CD4-positive, alpha-beta memory T cell (primary cell): ENCODE measurements around the gene EEF1B2. TPM values are rescaled to one million over a fixed set of nuclear protein-coding genes. Genes with fewer than 3 reads are reported as not detected.
"Not testable (repeated sequence)": the region's sequence is repeated elsewhere in the genome, so short reads cannot be mapped to it uniquely, and the experiment has no call there.

Source experiments
- CTCF ChIA-PET: fragments of 350-600 bp; sonication (Branson Sonifier 250); formaldehyde crosslinking; loops from one replicate; lab custom pipeline; 2021; ENCODE audit warnings: inconsistent platforms; ENCODE audit not compliant: partially characterized antibody; lab: Charles Lee
- POLR2A ChIA-PET: fragments of 350-600 bp; sonication (Branson Sonifier 250); formaldehyde crosslinking; loops from one replicate; lab custom pipeline; 2021; ENCODE audit not compliant: partially characterized antibody; lab: Charles Lee
- DNase-seq, 5 donors: peaks; one replicate each; pipeline versions ENCODE4 v3.0.0 to v3.0.0-alpha.2; 2020 to 2022; ENCODE audit warnings: mixed read lengths in 1 of 5
- H3K27ac ChIP-seq: one replicate; pipeline ENCODE4 v1.7.0; 2013; ENCODE audit warnings: low read depth, low read length
- H3K27me3 ChIP-seq: 2 replicates; pipeline ENCODE4 v1.7.0; 2013; ENCODE audit warnings: mild to moderate bottlenecking, low read length, moderate library complexity; ENCODE audit not compliant: insufficient read depth
- H3K36me3 ChIP-seq: 2 replicates; pipeline ENCODE4 v1.7.0; 2013; ENCODE audit warnings: mild to moderate bottlenecking, low read length, moderate library complexity; ENCODE audit not compliant: insufficient read depth
- H3K4me1 ChIP-seq: 2 replicates; pipeline ENCODE4 v1.7.0; 2013; ENCODE audit warnings: mild to moderate bottlenecking, low read length, moderate library complexity; ENCODE audit not compliant: insufficient read depth
- H3K4me3 ChIP-seq, 2 donors: one replicate each; pipeline ENCODE4 v1.7.0; 2013; ENCODE audit warnings: low read length in 2 of 2, mild to moderate bottlenecking in 1 of 2
- H3K9me3 ChIP-seq, 2 donors: one replicate each; pipeline ENCODE4 v1.7.0; 2013; ENCODE audit warnings: low read length in 2 of 2, control low read depth in 1 of 2; ENCODE audit not compliant: control insufficient read depth in 1 of 2
- H3K27ac Mint-ChIP-seq, 7 donors: one replicate each; pipeline ENCODE4 v1.8.0; 2020 to 2021; ENCODE audit warnings: mixed read lengths in 7 of 7, mild to moderate bottlenecking in 6 of 7, inconsistent platforms in 3 of 7, moderate library complexity in 3 of 7
- H3K27me3 Mint-ChIP-seq, 2 donors: one replicate each; pipeline ENCODE4 v1.8.0; 2020 to 2021; ENCODE audit warnings: mixed read lengths in 2 of 2
- H3K36me3 Mint-ChIP-seq, 2 donors: one replicate each; pipeline ENCODE4 v1.8.0; 2020 to 2021; ENCODE audit warnings: mixed read lengths in 2 of 2, inconsistent platforms in 1 of 2, mild to moderate bottlenecking in 1 of 2
- H3K4me1 Mint-ChIP-seq, 4 donors: one replicate each; pipeline ENCODE4 v1.8.0; 2020 to 2021; ENCODE audit warnings: mixed read lengths in 4 of 4, mild to moderate bottlenecking in 1 of 4
- H3K4me3 Mint-ChIP-seq, 8 donors: one replicate each; pipeline ENCODE4 v1.8.0; 2020 to 2021; ENCODE audit warnings: mixed read lengths in 8 of 8, mild to moderate bottlenecking in 7 of 8, moderate library complexity in 6 of 8, inconsistent platforms in 3 of 8
- H3K9me3 Mint-ChIP-seq, 8 donors: one replicate each; pipeline ENCODE4 v1.8.0; 2020 to 2021; ENCODE audit warnings: mixed read lengths in 8 of 8, mild to moderate bottlenecking in 5 of 8, inconsistent platforms in 3 of 8, moderate library complexity in 1 of 8
- intact Hi-C: fragments of 100-400 bp; cut with micrococcal nuclease; formaldehyde crosslinking; loops from one replicate; pipeline ENCODE4 v1.15.1; 2023
- polyA plus RNA-seq, 2 donors: library from polyadenylated mRNA; unstranded; fragments of 300-500 nt; fragmentation: Illumina TruSeq; gene quantifications; one replicate each; pipeline ENCODE4 v1.2.3, GENCODE V29; 2021
- total RNA-seq, 2 experiments: library from RNA; stranded (reverse); gene quantifications; one replicate each; pipeline ENCODE4 v1.2.3, GENCODE V29; 2021

The EEF1B2 gene
- total and polyA plus RNA-seq, 4 experiments from 2014 or later, result 784 to 1,026 (median 981) TPM

DNA sequence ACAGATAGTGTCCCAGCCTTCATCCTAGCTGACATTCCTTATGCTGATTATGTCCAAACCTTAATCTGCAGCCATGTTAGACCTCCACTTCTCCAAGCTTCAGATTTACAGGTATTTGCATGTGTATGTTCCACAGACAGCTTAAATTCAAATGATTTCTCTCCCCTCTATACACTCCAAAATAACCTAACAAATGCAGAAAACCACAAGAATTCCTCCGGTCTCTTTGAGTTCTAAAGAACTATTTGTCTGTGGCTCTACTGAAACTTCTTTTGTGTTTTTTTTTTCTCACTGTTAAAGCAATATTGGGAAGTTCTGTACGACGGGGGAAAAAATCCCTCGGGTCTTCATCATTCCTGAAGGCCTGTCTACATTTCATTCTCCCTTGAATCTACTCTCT, 9.1 kb upstream of the EEF1B2 start:
- Histone ChIP-seq H3K4me3 (no peak overlapping the region), H3K36me3 (peaks cover 34% of the 10 kb centered on the region), H3K27me3 (no peaks in the 10 kb centered on the region), H3K4me1 (peaks cover 8% of the 10 kb centered on the region), H3K9me3 (no peaks in the 10 kb centered on the region), H3K27ac (no peak overlapping the region)
- Mint-ChIP-seq H3K27ac (peak overlapping the region in 2 of 7 donors; percentile 53 to 72), H3K9me3 (no peaks in the 10 kb centered on the region), H3K4me1 (peaks cover 9 to 24% (median 18%) of the 10 kb centered on the region in 4 donors), H3K36me3 (peaks cover 36 to 56% of the 10 kb centered on the region in 2 donors), H3K27me3 (no peaks in the 10 kb centered on the region), H3K4me3 (no peak overlapping the region)
- POLR2A ChIA-PET, result no interaction called here
- intact Hi-C loops, result no loop called here
- DNase-seq, result no peak
- CTCF ChIA-PET, result no interaction called here

DNA sequence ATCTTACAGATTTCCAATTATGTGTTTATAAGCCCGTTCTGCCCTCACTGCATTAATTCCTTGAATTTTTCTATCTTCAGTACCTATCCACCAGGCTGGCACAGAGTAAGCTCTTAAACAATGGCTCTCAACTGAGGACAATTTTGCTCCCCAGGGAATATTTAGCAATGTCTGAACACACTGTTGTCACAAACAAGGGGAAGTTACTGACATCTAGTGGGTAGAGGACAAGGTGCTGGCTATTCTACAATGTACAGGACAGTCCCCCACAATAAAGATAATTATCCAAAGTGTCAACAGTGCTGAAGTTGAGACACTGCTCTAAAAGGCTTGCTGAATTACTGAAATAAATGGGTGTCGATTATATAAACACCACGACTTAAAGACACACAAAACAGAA, 5.5 kb upstream of the EEF1B2 start:
- intact Hi-C loops, result no loop called here
- Histone ChIP-seq H3K36me3 (peaks cover 15% of the 10 kb centered on the region), H3K4me1 (peaks cover 34% of the 10 kb centered on the region), H3K4me3 (no peak overlapping the region), H3K27ac (no peak overlapping the region), H3K9me3 (no peaks in the 10 kb centered on the region), H3K27me3 (no peaks in the 10 kb centered on the region)
- Mint-ChIP-seq H3K36me3 (peaks cover 18 to 38% of the 10 kb centered on the region in 2 donors), H3K27ac (peak overlapping the region in 1 of 7 donors; percentile 1), H3K4me3 (no peak overlapping the region), H3K27me3 (no peaks in the 10 kb centered on the region), H3K9me3 (peaks cover 0 to 2% (median 0%) of the 10 kb centered on the region in 8 donors), H3K4me1 (peaks cover 23 to 51% (median 37%) of the 10 kb centered on the region in 4 donors)
- no peak for DNase-seq
- CTCF ChIA-PET, result interaction anchor here (1.2 kb wide), 1 partner anchor 11 kb away, joined by 4 read pairs; no protein-coding TSS in a partner anchor
- POLR2A ChIA-PET, result no interaction called here

DNA sequence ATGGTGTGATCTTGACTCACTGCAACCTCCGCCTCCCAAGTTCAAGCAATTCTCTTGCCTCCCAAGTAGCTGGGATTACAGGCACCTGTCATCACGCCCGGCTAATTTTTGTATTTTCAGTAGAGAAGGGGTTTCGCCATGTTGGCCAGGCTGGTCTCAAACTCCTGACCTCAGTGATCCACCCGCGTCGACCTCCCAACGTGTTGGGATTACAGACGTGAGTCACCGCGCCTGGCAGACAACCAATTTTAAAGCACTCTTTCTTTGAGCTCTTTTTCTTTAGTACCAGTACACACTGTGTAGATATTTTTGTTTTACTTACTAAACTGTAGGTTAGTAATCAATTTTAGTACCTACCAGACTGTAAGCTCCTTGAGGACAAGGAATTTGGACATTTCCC, 2.7 kb upstream of the EEF1B2 start:
- not testable (repeated sequence) for H3K9me3 Mint-ChIP-seq, H3K27ac ChIP-seq, H3K9me3 ChIP-seq, H3K36me3 ChIP-seq, H3K27me3 ChIP-seq, H3K27me3 Mint-ChIP-seq, H3K4me3 ChIP-seq, DNase-seq
- H3K36me3 Mint-ChIP-seq, result peaks cover 6 to 41% of the 10 kb centered on the region in 2 donors
- H3K4me3 Mint-ChIP-seq, result peak overlapping the region in 6 of 8 donors; percentile 16 to 99 (median 50)
- POLR2A ChIA-PET, result interaction anchor here (0.8 to 1.4 kb wide), 2 partner anchors 30 to 71 kb away, joined by 3 to 4 read pairs; partner anchors contain the start of gene INO80D
- peaks cover 33 to 66% (median 45%) of the 10 kb centered on the region in 4 donors for H3K4me1 Mint-ChIP-seq
- CTCF ChIA-PET, result interaction anchor here (1.0 kb wide), 1 partner anchor 25 kb away, joined by 3 read pairs; no protein-coding TSS in a partner anchor
- intact Hi-C loops, result loop anchor here (5.0 kb wide), 2 partner anchors 1010 to 1555 kb away; partner anchors contain the start of genes CCNYL1 and KLF7
- peaks cover 52% of the 10 kb centered on the region for H3K4me1 ChIP-seq
- peak overlapping the region in 2 of 7 donors; percentile 9 to 59 for H3K27ac Mint-ChIP-seq

DNA sequence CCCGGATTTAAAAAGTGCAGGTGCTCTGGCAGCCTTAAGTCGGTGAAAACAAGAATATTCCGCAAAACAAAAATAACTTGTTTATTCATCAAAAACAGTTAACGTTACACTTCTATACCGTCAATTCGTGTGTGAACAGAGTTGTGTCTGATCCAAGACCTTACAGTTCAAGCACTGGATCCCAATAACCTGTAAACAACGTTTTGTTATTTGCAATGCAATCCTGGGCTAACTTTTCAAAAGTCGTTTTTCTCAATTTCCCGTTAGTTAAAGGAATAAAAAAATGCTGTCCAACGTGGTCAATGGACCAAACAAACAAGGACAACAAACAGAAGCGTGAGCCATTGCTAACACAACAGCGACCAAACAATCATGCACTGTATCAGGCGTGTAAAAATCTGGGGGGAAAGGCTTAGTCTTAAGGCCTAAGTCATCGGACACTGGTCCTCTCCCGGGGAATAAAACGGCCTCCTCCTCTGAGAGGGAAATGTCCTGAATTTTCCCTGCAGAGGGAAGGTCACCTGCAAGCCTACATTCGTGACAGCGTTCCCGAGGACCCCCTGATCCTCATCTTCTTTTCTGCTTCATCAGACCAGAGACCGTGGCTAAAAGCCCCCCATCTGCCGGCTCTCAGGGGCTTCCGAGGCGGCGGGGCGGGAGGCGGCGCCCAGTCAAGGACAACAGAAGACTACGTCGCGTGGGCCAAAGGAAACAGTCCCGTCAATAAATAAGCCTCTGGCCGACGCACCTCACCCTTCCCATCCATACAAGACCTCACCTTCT, 941 bp upstream of the EEF1B2 start:
- POLR2A ChIA-PET, result interaction anchor here (1.1 to 2.1 kb wide), 4 partner anchors 19 to 1467 kb away, joined by 3 to 29 read pairs (median 4); partner anchors contain the start of genes INO80D and METTL21A
- H3K36me3 Mint-ChIP-seq, result peaks cover 21 to 58% of the 10 kb centered on the region in 2 donors
- CTCF ChIA-PET, result interaction anchor here (3.6 kb wide), 1 partner anchor 72 kb away, joined by 19 read pairs; the partner anchor contains the start of gene INO80D

DNA sequence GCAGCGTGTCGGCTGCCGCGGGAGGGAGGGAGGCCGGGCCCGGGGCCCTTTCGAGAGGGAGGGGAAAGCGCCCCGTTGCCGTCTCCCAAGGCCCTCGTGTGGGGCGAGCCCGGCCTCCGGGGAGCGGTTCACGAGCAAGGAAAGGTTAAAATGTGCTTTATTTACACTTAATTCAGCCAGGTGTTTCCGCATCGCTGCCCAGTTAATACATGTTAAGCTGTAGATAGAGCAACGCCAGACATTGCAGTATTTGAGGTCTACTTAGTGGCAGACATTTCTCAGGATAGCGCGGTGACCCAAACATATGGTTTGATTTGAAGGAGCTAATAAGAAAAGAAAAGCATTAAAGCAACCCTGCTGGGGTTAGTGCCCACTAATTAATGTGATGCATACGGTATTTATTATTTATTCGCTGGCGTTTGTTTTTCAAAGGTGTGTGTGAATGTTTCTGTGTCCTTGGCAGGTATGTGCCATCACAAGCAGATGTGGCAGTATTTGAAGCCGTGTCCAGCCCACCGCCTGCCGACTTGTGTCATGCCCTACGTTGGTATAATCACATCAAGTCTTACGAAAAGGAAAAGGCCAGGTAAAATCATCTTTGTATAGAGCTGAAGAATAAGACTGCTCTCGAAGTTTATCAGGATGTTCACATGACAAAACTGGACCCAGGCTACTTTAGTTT, 571 bp downstream of the EEF1B2 start:
- H3K4me3 ChIP-seq, result peak overlapping the region; percentile 69 to 78
- peaks cover 25 to 58% of the 10 kb centered on the region in 2 donors for H3K36me3 Mint-ChIP-seq
- H3K4me1 Mint-ChIP-seq, result peaks cover 38 to 70% (median 56%) of the 10 kb centered on the region in 4 donors
- peak overlapping the region; percentile 92 to 100 (median 99) for H3K27ac Mint-ChIP-seq
- peaks cover 47% of the 10 kb centered on the region for H3K4me1 ChIP-seq
- peaks cover 15% of the 10 kb centered on the region for H3K36me3 ChIP-seq
- peak overlapping the region; percentile 97 to 100 (median 100) for H3K4me3 Mint-ChIP-seq
- peak overlapping the region; percentile 94 for H3K27ac ChIP-seq
- H3K9me3 ChIP-seq, result no peaks in the 10 kb centered on the region
- intact Hi-C loops, result loop anchor here (5.0 to 10.0 kb wide), 3 partner anchors 285 to 1317 kb away; partner anchors contain the start of gene ADAM23
- ChIA-PET CTCF (interaction anchor here (0.5 to 3.6 kb wide), 4 partner anchors 24 to 114 kb away, joined by 3 to 19 read pairs (median 4); partner anchors contain the start of genes INO80D and ZDBF2), POLR2A (interaction anchor here (1.2 to 2.1 kb wide), 7 partner anchors 20 to 1465 kb away, joined by 3 to 29 read pairs (median 3); partner anchors contain the start of genes INO80D, METTL21A and ZDBF2)
- no peak for DNase-seq
- H3K27me3 Mint-ChIP-seq, result no peaks in the 10 kb centered on the region
- H3K9me3 Mint-ChIP-seq, result peaks cover 0 to 4% (median 0%) of the 10 kb centered on the region in 8 donors
- H3K27me3 ChIP-seq, result no peaks in the 10 kb centered on the region

More for the DNA sequence above, 941 bp upstream of the EEF1B2 start:
- Mint-ChIP-seq H3K9me3 (peaks cover 0 to 4% (median 0%) of the 10 kb centered on the region in 8 donors), H3K4me3 (peak overlapping the region; percentile 97 to 100 (median 100)), H3K27ac (peak overlapping the region; percentile 98 to 100 (median 99)), H3K27me3 (no peaks in the 10 kb centered on the region), H3K4me1 (peaks cover 40 to 78% (median 59%) of the 10 kb centered on the region in 4 donors)
- peaks cover 54% of the 10 kb centered on the region for H3K4me1 ChIP-seq
- H3K9me3 ChIP-seq, result no peaks in the 10 kb centered on the region
- intact Hi-C loops, result loop anchor here (1.0 to 5.0 kb wide), 7 partner anchors 72 to 1554 kb away; partner anchors contain the start of genes CCNYL1, CREB1, FASTKD2 and INO80D
- H3K27me3 ChIP-seq, result no peaks in the 10 kb centered on the region
- peak overlapping the region; percentile 94 for H3K27ac ChIP-seq
- peaks cover 15% of the 10 kb centered on the region for H3K36me3 ChIP-seq
- H3K4me3 ChIP-seq, result peak overlapping the region; percentile 69 to 78
- no peak for DNase-seq

DNA sequence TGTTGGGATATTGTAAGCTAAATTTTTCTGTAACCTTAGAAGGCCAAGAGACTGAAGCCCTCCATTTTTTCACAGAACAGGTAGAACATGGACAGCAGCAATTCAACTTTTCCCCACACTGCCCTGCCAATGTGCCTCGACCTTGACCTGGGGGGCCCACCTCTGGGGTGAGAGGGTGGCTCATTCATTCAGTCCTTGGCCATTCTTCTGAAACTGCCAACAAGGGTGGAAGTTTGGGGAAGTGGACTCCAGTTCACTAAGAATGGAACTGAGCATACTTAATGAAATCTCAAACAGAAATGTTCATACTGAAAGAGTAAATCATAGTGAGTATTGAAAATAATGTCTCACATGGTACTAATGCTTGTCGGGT, 1.1 kb downstream of the EEF1B2 start:
- CTCF ChIA-PET, result interaction anchor here (0.5 to 3.6 kb wide), 6 partner anchors 25 to 398 kb away, joined by 3 to 19 read pairs (median 4); partner anchors contain the start of genes INO80D and ZDBF2
- Histone ChIP-seq H3K9me3 (no peaks in the 10 kb centered on the region), H3K27ac (peak overlapping the region; percentile 94), H3K27me3 (no peaks in the 10 kb centered on the region), H3K4me3 (peak overlapping the region; percentile 69 to 78), H3K4me1 (peaks cover 47% of the 10 kb centered on the region), H3K36me3 (peaks cover 15% of the 10 kb centered on the region)
- H3K27ac Mint-ChIP-seq, result peak overlapping the region; percentile 92 to 100 (median 99)
- POLR2A ChIA-PET, result interaction anchor here (1.2 to 2.1 kb wide), 5 partner anchors 73 to 398 kb away, joined by 3 to 29 read pairs (median 7); partner anchors contain the start of genes INO80D and ZDBF2
- H3K27me3 Mint-ChIP-seq, result no peaks in the 10 kb centered on the region
- intact Hi-C loops, result loop anchor here (5.0 to 10.0 kb wide), 3 partner anchors 284 to 1317 kb away; partner anchors contain the start of gene ADAM23
- no peak for DNase-seq
- H3K4me3 Mint-ChIP-seq, result peak overlapping the region; percentile 97 to 100 (median 100)
- H3K9me3 Mint-ChIP-seq, result peaks cover 0 to 4% (median 0%) of the 10 kb centered on the region in 8 donors
- peaks cover 25 to 58% of the 10 kb centered on the region in 2 donors for H3K36me3 Mint-ChIP-seq
- H3K4me1 Mint-ChIP-seq, result peaks cover 38 to 70% (median 56%) of the 10 kb centered on the region in 4 donors
